GM19438 (cell line): Measurements from ENCODE around the gene SV2A.
"Not testable (repeated sequence)": the region's sequence is repeated elsewhere in the genome, so short reads cannot be mapped to it uniquely, and the experiment has no call there.

Source experiments
- ATAC-seq: cut with Tn5 transposase; IDR thresholded peaks from one replicate; pipeline ENCODE4 v1.9.1; 2021; ENCODE audit warnings: low read depth; ENCODE audit not compliant: unreplicated experiment

SV2A gene

DNA sequence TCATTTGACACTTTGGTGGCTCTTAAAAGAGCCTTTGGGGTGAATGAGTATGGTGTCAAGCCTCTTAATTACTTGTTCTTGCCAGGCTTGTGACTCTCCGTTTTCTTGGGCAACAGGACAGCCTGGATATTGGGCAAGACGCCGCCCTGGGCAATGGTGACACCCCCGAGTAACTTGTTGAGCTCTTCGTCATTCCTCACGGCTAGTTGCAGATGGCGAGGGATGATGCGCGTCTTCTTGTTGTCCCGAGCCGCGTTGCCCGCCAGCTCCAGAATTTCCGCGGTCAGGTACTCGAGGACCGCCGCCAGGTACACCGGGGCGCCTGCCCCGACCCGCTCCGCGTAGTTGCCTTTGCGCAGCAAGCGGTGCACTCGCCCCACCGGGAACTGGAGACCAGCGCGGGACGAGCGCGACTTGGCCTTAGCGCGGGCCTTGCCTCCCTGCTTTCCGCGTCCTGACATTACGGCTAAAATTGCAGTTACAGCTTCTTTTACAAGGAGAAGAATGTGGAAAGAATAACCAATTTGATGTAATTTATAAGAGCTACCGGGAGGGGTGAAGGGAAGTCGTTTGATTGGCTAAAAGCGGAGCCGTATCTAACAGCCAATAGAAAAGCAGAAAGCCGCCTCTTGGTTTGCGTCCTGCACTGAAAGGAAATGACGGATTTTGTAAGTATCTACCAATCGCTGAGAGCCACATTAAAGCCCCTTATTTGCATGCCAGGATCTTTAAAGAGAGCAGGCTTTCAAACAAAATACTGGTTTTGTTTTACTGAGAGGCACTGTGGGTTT is 30.0 kb downstream of the SV2A start:
- ATAC-seq: peak; percentile 55

DNA sequence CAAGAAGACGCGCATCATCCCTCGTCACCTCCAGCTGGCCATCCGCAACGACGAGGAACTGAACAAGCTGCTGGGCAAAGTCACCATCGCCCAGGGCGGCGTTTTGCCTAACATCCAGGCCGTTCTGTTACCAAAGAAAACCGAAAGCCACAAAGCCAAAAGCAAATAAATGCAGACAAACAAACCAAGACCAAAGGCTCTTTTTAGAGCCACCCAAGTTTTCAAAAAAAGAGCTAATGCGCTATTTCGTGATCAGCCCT is 30.5 kb downstream of the SV2A start:
- not testable (repeated sequence) for ATAC-seq

DNA sequence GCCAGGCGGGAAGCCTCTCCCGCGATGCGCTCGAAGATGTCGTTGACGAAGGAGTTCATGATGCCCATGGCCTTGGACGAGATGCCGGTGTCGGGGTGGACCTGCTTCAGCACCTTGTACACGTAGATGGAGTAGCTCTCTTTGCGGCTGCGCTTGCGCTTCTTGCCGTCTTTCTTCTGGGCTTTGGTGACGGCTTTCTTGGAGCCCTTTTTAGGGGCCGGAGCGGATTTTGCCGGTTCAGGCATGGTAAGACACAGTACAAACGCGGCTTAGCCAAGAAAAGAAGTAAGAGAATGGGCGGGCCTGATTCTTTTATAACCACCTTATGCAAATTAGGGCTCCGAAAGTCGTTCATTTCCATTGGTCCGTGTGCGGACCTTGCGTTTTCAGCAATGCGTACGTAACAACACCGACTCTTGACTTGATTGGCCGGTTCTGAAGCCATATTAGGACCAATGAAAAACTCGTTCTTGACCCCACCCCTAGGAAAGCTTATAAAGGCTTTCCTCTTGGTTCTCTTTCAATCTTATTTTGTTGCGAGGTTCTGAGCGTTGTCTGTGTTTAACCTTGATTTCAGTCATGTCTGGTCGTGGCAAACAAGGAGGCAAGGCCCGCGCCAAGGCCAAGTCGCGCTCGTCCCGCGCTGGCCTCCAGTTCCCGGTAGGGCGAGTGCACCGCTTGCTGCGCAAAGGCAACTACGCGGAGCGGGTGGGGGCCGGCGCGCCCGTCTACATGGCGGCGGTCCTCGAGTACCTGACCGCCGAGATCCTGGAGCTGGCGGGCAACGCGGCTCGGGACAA is 31.0 kb downstream of the SV2A start:
- peak; percentile 51 for ATAC-seq

DNA sequence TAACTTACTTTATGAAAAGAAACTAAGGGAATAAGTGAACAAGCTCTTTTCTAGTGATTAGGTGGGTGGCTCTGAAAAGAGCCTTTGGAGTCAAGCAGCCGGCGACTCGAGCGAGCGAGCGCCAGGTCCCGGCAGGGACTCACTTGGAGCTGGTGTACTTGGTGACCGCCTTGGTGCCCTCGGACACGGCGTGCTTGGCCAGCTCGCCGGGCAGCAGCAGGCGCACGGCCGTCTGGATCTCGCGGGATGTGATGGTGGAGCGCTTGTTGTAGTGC is 31.6 kb downstream of the SV2A start:
- ATAC-seq: not testable (repeated sequence)

DNA sequence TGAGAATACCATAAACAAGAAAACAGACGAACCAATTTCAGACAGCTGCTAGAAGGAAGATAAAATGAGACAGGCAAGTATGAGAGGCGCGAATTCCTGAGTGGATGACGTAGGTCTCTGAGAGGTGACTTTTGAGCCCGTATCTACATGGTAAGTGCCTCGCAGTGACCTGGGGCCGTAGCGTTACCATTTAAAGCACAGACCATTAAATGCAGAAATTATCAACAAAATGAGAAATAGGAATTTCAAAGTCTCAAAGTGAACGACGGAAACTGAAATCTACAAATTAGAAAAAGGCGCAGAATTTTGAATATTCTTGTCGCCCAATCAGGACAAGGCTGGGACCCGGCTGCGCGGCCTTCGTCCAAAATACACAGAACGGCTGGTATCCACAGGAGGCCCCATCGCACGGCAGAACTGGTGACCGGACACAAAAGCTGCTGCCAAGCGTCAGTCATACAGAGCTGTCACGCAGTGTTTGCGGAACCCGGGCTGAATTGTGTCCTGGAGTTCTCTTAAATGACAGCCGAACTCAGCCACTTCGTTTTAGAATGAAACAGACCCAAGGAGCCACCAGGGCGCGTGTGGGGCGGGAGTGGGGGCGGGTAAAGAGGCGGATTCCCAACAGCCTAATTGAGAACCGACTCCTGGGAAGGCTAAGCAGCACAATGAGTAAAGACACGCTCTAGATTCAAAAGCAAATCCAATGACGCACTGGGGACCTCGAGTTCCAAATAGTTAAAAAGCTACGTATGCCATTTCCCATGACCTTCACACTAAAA is 32.1 kb downstream of the SV2A start:
- ATAC-seq: no peak

DNA sequence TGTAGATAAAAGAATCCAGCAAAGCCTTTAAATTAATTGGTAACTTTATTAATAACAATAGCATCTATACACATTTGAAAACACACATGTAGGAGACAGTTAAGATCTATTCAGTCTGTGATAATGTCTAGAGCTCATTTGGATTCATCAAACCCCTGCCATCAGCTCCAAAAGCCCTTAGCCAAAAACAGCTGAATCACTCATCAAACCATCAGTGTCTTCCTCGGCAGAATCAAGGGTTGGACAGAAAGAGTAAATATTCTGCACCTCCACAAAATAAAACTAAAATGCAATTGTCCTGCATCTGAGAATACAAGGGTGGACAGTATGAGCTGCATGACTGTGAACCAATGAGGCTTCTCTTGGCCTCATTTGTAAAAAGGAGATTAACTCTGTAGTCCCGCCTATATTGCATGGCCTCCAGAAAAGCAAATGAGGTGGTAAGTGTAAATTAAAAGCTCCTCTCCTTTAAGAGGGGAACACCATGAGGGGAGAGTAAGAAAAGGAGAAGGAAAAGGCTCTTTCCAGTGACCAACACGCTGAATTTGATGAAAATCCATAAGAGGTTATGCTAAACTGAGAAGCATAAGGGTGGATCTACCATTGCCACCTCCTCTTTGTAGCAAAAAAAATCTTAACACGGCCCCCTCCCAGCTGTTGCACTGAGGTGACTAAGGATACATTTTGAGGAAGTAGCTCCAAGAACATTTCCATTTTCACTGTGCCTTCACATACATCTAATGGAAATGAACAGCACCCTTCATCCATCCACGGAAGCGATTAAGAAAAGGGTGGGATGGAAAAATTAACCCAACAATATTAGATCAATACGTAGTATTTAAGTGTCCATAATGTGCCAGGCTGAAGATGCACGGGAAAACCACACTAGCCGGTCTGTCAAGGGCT is 33.0 kb downstream of the SV2A start:
- ATAC-seq: no peak

DNA sequence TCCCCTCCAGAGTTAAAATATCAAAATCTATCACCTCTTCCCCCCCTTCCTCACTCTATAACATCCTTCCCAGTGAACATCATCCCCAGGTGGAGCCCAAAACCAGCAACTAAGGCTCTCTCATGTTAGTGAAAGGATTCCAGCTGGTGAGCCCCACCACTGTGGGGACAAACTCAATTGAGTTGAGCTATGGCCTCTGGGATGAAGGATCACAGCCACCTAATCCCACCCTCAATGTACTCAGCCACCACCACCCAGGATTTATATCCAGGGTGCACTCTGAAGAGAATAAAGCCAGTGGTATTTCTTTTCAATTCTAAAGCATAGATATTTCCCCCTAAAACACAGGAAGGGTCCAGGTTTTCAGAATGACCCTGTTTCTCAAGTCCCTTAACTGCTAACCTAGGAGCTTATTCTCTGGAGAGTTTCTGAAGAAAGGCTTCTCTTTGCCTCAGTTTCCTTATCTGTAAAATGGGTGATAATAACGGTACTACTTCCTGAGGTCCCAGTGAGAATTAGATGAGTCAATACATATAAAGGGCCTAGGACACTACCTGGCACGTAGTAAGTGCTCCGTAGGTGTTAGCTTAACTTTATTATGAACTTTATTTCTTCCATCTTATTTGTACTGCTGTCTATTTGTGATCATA is 33.9 kb downstream of the SV2A start:
- ATAC-seq: no peak

DNA sequence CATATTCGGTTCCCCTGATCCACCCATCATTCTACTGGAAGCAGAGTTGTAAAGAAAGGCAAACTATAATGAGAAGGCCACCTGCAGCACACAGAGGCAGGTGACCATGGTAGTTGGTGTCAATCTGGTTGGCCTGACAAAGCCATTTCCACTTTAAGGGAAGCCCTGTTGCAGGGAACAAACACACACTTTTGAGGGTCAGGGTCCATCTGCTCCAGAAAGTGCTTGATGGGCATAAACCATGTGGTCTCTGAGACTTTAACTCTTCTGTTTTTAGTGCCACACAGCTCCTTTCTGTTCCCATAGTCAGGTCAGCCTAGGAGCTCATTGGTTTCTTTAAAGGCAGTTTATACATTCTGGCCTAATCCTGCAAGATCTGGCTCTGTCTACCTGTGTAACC is 35.8 kb downstream of the SV2A start:
- no peak for ATAC-seq

DNA sequence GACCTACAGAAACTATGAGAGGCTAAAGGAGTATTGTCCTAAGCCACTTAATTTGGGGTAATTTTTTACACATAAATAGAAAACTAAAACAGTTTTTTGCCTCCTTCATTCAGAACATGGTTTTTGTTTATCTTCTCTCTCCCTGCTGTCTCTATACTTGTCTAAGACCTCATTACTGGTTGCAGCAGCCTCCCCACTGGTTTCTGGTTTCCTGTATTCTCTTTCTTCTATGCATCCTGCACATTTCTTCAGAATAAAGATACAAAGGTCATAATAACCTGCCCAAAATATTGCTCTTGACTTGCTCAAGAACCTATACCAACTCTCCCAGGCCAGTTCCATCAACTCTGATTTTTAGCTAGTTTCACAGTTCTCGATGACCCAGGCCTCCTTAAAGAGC is 38.1 kb downstream of the SV2A start:
- ATAC-seq: no peak

DNA sequence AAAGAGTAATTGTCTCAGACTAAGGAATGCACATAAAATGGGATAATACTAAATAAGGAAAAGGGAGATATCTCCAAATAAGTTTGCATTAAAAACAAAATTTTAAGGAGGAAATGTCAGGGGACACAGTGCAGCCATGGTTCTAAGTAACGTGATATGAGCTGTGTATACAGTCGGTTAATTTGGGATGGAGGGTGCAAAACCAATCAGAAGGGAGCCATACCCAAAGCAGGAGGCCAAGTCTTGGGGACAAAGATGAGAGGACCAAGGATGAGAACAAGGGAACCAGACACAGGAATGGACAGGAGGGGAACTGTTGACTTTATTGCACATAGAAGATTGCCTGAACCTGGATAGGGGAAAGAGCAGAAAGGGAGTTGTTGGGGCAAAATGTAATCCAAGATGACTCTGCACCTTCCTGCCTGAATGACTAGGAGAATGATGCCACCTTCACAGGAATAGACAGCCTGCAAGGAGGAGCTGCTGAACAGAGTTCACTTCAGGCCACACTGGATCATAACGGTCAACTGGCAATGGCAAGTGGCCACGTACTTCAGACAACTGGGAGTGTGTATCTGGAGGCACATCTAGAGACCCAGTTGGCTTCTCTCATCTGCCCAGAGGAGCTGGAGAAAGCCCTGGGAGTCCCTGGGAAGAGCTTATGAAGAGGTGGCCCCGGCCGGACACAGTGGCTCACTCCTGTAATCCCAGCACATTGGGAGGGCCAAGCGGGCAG is 40.3 kb downstream of the SV2A start:
- ATAC-seq: no peak

DNA sequence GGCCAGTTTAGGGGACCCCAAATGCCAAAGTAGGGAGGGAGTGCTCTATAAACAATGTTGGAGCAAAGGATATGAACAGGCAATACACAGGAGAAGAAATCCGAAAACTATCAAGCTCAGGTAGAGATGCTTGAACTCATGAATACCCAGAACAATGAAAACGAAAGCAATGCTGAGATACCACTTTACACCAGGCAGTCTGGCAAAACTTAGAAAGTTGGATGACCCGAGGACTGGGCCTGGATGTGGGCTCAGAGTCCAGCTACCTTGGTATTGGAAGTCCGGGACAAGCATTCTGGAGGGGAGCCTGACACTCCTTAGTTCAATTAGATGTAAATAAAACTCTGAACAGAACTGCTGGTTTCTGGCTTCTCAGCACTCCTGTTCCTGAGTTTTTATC is 44.6 kb downstream of the SV2A start:
- not testable (repeated sequence) for ATAC-seq

DNA sequence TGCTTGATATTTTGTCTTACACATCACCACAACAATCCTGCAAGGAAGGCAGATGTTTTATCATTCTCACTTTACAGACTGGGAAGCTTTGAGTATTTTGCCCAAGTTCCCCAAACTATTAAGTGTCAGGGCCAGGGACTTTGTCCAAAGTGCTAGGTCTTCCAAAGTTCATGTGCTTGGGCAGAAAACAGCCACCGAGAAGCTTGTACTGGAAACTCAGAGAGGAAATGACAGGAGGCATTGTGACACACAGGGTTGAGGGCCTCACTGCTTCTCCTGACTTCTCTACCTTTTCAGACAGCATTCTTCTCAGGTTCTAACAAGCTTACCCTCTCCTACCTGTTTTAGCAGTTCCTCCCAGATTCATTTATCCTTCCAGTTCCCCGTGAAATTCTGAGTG is 50.8 kb downstream of the SV2A start:
- ATAC-seq: not testable (repeated sequence)

DNA sequence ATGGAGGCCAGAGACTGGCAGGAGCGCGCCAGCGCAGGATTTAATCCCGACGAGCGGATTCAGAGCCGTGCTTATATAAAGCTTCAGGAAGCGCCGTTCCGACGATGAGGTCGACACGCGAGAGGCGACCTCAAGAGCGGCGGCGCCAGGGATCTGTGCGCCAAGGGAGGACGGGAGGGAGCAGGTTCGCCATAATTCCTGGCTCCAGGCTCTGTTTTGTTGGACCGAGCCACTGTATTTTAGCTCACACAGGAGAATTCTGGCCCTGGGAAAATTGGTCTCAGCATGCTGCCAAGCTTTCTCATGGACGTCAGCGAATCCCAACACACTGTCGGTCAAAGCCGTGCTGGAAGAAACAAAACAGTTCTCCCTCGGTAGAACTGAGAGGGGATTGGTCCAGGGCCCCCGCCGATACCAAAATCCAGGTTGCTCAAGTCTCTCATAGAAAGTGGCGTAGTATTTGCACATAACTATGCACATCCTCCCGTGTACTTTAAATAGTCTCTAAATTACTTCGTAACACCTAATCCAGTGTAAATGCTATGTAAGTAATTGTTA is 56.1 kb downstream of the SV2A start:
- not testable (repeated sequence) for ATAC-seq

DNA sequence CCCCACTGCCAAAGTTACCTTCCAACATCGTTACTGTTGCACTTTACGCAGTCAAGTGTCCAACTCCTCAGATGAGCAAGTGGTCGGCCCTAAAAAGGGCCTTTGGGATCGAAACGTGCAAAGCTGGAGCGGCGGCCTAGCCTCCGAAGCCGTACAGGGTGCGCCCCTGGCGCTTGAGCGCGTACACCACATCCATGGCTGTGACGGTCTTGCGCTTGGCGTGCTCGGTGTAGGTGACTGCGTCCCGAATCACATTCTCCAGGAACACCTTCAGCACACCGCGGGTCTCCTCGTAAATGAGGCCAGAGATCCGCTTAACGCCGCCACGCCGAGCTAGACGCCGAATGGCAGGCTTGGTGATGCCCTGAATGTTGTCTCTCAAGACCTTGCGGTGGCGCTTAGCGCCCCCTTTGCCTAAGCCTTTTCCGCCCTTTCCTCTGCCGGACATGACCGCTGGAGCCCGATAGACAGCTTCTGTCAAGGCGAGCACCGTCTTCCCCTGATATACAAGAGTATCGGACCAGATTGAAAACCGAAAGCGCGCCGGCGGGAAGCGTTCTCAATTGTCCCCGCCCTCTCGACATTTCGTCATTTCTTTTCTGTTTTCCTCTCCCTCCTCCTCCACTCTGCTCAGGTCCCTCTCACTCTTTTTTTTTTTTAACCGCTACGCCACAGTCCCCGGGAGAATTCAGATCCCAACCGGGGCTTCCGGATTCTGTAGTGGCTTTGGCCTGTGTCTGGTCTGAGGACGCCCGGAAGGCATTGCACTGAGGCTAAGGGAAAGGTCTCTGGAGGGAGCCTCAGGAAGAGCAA is 56.8 kb downstream of the SV2A start:
- ATAC-seq: peak; percentile 59

DNA sequence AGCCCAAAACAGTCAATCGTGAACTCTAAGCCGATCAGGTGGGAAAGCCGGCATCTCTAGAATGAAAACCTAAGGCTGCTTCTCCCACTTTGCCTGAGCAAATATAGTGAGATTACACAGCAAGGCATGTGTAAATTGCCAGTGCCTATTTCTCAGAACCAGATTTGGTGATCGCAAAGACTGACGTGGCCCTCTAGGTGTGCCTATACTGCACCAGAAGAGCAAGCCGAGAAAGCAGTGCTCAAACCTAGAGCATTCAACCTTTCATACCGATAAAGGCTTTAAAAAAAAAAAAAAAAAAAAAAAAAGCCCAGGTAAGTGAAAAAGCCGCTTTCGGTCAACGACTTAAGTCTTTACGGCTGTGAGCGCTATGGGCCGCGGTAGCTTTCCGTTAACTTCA is 57.4 kb downstream of the SV2A start:
- ATAC-seq: not testable (repeated sequence)
